H54 (cell line): ENCODE results near the gene TRAPPC2L.

Source experiments
- DNase-seq: peaks from one replicate; pipeline ENCODE4 v3.0.0; 2011; ENCODE audit warnings: low spot score, mixed read lengths; ENCODE audit not compliant: insufficient read length
- FAIRE-seq: peaks from 3 replicates; lab custom pipeline; 2011; peaks lifted over from hg19 to GRCh38; lab: Jason Lieb, UNC
- POLR2A ChIP-seq: IDR thresholded peaks from 2 replicates; pipeline ENCODE4 v1.6.1; 2011; ENCODE audit warnings: low read depth, mild to moderate bottlenecking, low read length

Gene TRAPPC2L

DNA sequence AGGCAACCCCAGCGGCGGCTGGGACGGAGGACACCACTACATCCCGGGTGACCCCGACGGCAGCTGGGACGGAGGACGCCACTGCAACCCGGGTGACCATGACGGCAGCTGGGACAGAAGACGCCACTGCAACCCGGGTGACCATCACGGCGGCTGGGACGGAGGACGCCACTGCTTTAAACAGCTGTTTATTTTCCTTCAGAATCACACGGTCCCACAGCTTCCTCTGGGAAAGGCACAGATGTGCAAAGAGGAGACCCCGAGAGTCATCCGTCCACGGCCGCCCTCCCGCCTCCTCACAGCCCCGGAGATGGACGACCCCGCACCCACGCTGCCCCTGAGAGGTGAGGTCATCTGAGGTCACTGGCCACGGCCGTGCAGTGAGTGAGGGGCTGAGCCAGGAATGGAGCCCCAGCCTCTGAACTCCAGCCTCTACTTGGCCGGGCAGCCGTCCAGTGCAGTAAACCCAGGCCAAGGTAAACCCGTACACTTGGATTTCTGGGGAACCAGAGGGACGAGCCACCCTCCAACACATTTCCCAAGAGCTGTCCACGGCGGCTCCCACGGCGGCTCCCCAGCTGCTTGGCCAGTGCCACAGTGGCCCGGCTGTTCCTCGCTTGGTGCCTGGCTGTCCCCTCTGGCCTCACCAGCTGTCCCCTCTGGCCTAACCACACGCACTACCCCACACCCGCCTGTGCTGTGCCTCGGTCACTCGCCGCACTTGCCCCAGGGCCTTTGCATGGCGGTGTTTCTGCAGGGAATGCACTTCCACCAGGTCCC lies 52.7 kb downstream of the TRAPPC2L start:
- no peak for DNase-seq
- no peak for TF ChIP-seq POLR2A
- FAIRE-seq: no peak

DNA sequence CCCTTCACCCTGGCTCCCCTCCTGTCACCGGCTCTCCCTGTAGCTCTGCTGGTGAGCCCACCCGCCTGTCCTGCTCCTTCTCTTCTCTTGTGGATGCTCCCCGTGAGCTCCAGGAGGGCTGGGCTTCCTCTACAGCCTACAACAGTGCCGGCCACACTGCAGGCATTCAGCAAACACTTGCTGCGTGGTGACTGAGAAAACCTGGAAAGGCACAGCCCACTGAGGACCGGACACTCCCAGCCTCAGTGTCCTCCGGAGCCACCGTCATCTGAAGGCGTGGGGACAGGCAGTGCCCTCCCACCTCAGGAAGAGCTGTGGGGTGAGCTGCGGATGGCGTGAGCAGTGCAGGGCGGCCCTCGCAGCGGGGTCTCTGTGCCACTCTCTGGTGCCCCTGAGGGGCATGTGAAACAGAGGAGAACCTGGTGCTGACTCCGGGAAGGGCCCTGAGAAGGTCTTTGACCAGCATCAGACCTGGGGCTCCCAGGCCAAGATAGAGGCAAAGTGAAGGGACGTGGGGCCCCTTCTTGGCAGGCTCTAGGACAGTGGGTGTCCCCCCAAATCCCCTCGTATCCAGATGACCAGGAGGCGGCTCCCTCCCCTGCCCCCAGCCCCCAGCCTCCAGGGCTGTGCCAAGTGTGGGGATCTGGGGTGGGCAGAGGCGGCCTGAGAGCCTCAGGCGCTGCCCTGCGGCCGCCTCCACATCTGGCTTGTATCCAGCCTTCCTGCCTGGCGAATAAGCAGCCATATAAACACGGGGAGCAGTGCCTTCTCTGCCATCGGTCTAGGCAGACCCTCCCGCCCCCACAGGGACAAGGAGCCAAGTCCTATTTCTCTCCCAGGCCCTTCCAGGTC lies 53.6 kb downstream of the TRAPPC2L start:
- DNase-seq: no peak
- TF ChIP-seq POLR2A: no peak
- FAIRE-seq: no peak

DNA sequence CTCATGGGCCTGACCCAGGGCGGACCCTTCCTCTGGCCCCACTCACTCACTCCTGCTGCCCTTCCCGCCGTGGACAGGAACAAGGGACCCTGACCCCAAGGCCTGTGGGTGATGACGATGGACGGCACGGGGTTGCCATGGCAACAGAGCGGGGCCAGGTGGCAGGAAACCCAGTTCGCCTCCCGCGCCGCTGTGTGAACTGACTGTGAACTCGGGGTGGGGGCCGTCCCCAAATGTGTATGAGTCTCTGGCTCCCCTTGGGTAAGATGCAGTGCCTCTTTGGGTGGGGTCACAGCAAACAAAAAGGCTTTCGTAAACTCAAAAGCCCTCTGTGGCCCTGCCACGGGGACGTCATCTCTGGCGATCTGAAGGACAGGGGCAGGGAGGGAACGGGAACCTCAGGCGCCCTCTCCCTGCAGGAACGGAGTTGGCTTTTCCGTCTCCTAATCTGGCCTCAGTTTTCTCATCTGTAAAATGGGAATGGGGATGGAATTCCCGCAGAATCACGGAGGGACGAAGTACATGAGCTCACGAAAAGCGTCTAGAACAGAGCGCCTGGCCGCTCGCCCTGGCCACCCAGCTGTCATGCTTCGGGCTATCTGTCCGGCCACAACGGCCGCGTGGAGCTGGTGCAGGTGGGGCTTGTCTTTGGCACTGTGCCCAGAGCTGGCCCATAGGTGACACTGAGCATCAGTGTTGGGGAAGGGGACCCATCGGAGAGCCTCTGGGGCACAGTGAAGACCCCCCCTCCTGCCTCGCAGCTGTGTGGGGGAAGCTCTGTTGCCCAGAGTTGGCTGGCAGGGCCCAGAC lies 54.4 kb downstream of the TRAPPC2L start:
- DNase-seq: no peak
- no peak for TF ChIP-seq POLR2A
- no peak for FAIRE-seq

DNA sequence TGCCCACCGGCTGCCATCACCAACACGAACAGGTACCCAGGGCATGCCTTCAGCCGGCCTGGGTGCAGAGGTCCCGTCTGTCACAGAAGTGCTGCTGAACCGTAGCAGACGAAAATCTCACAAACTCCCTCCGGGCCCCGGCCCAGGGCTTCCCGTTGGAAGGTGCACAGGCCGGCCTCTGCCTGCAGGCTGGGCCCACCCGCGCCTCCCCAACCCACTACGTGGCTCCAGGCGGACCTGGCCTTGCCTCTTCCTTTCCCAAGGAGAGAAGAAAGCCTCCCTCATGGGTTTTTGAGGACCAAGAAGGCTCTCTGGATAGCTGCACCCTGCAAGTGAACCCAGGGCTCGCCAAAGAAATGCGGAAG lies 55.0 kb downstream of the TRAPPC2L start:
- no peak for TF ChIP-seq POLR2A
- FAIRE-seq: no peak
- no peak for DNase-seq
